ENCODE results near the gene CCL8. TPM values are rescaled to one million over a fixed set of nuclear protein-coding genes. Genes with fewer than 3 reads are reported as not detected.

The CCL8 gene
- total RNA-seq, 1 experiment from 2014 or later, result not detected

DNA sequence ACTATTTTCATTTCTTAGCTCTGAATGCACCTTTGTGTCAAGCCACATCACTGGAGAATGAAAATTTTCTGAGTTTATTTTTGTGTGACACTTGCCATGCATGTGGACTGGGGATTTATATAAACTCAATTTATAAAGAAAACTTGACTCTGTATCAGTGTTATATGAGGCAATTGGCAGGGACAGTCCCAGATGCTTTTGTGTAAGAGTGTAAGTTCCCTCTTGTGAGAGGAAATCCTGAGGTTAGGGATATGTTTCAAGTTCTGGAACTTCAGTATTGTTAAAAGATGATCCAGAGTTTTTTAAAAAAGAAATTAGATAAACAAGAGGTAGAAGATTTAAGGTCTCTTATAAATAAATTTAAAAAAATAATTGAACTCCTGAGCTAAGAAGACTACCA, 10.9 kb upstream of the CCL8 start:
- CTCF ChIA-PET, result no interaction called here
- H3K27me3 ChIP-seq (ENCODE audit: control insufficient read depth, insufficient read depth, low read length), result no peaks in the 10 kb centered on the region
- POLR2A ChIA-PET, result no interaction called here
- DNase-seq (ENCODE audit: low read depth, low spot score) (no peak), ATAC-seq (no peak)
- H3K4me3 ChIP-seq (ENCODE audit: low read depth in 2 of 2, low read length in 2 of 2), result no peak overlapping the region
- TF ChIP-seq TCF7L2 (IDR thresholded peaks at IDR 0.05; ENCODE audit: low read depth, low read length) (no peak), POLR2AphosphoS5 (IDR thresholded peaks at IDR 0.05; ENCODE audit: low read depth, low read length) (no peak), SIN3A (IDR thresholded peaks at IDR 0.05; ENCODE audit: borderline replicate concordance, insufficient read depth, low read depth, low read length) (no peak)
- TF ChIP-seq, protein P1, sequence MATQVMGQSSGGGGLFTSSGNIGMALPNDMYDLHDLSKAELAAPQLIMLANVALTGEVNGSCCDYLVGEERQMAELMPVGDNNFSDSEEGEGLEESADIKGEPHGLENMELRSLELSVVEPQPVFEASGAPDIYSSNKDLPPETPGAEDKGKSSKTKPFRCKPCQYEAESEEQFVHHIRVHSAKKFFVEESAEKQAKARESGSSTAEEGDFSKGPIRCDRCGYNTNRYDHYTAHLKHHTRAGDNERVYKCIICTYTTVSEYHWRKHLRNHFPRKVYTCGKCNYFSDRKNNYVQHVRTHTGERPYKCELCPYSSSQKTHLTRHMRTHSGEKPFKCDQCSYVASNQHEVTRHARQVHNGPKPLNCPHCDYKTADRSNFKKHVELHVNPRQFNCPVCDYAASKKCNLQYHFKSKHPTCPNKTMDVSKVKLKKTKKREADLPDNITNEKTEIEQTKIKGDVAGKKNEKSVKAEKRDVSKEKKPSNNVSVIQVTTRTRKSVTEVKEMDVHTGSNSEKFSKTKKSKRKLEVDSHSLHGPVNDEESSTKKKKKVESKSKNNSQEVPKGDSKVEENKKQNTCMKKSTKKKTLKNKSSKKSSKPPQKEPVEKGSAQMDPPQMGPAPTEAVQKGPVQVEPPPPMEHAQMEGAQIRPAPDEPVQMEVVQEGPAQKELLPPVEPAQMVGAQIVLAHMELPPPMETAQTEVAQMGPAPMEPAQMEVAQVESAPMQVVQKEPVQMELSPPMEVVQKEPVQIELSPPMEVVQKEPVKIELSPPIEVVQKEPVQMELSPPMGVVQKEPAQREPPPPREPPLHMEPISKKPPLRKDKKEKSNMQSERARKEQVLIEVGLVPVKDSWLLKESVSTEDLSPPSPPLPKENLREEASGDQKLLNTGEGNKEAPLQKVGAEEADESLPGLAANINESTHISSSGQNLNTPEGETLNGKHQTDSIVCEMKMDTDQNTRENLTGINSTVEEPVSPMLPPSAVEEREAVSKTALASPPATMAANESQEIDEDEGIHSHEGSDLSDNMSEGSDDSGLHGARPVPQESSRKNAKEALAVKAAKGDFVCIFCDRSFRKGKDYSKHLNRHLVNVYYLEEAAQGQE (IDR thresholded peaks at IDR 0.05; ENCODE audit: insufficient read depth in 1 of 2, low read depth in 2 of 2, low read length in 1 of 2), result no peak
- TF ChIP-seq, protein P2, sequence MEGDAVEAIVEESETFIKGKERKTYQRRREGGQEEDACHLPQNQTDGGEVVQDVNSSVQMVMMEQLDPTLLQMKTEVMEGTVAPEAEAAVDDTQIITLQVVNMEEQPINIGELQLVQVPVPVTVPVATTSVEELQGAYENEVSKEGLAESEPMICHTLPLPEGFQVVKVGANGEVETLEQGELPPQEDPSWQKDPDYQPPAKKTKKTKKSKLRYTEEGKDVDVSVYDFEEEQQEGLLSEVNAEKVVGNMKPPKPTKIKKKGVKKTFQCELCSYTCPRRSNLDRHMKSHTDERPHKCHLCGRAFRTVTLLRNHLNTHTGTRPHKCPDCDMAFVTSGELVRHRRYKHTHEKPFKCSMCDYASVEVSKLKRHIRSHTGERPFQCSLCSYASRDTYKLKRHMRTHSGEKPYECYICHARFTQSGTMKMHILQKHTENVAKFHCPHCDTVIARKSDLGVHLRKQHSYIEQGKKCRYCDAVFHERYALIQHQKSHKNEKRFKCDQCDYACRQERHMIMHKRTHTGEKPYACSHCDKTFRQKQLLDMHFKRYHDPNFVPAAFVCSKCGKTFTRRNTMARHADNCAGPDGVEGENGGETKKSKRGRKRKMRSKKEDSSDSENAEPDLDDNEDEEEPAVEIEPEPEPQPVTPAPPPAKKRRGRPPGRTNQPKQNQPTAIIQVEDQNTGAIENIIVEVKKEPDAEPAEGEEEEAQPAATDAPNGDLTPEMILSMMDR (IDR thresholded peaks at IDR 0.05), result no peak
- H3K27ac ChIP-seq (ENCODE audit: low read length), result no peak overlapping the region
- BruUV-seq (replicated peaks), result no TSS peak
- in situ Hi-C loops (cut with HindIII; ENCODE audit: low pct_unique_long_range_greater_than_20kb, low sequenced_read_pairs) (no loop called here), intact Hi-C loops (cut with micrococcal nuclease; ENCODE audit: unreplicated experiment) (loop anchor here (10.0 kb wide), 1 partner anchor 104 kb away; no protein-coding TSS in a partner anchor)
- no peaks in the 10 kb centered on the region for H3K9me3 ChIP-seq (ENCODE audit: control insufficient read depth, insufficient read depth, low read depth, low read length)
- no peaks in the 10 kb centered on the region for H3K36me3 ChIP-seq (ENCODE audit: control insufficient read depth, insufficient read depth, low read length)
- H3K4me1 ChIP-seq (ENCODE audit: control insufficient read depth, insufficient read depth, low read length), result no peaks in the 10 kb centered on the region

DNA sequence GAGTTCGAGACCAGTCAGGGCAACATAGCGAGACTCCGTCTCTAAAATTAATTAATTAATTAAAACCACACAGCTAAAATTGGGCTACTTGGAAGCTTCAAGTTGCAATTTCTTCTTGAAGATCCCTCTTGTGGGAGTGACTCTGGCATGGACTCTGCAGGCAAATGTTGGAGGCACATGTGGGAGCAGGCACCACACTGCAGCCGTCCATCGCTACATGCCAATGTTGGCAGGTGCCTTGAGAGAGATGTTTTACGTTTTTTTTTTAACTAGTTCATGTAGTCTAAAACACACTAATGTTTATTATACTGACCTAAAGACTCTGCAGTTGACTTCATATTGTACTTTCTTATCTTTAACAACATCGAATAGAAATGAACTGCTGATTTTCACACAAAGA, 7.9 kb upstream of the CCL8 start:
- BruUV-seq (replicated peaks), result no TSS peak
- Histone ChIP-seq H3K27ac (ENCODE audit: low read length) (no peak overlapping the region), H3K27me3 (ENCODE audit: control insufficient read depth, insufficient read depth, low read length) (no peaks in the 10 kb centered on the region), H3K4me1 (ENCODE audit: control insufficient read depth, insufficient read depth, low read length) (no peaks in the 10 kb centered on the region), H3K9me3 (ENCODE audit: control insufficient read depth, insufficient read depth, low read depth, low read length) (no peaks in the 10 kb centered on the region), H3K4me3 (ENCODE audit: low read depth in 2 of 2, low read length in 2 of 2) (no peak overlapping the region), H3K36me3 (ENCODE audit: control insufficient read depth, insufficient read depth, low read length) (no peaks in the 10 kb centered on the region)
- ATAC-seq, result no peak
- ChIA-PET CTCF (no interaction called here), POLR2A (no interaction called here)
- TF ChIP-seq, protein P2 (IDR thresholded peaks at IDR 0.05), result no peak
- in situ Hi-C loops (cut with HindIII; ENCODE audit: low pct_unique_long_range_greater_than_20kb, low sequenced_read_pairs), result no loop called here
- intact Hi-C loops (cut with micrococcal nuclease; ENCODE audit: unreplicated experiment), result no loop called here
- DNase-seq (ENCODE audit: low read depth, low spot score), result no peak

DNA sequence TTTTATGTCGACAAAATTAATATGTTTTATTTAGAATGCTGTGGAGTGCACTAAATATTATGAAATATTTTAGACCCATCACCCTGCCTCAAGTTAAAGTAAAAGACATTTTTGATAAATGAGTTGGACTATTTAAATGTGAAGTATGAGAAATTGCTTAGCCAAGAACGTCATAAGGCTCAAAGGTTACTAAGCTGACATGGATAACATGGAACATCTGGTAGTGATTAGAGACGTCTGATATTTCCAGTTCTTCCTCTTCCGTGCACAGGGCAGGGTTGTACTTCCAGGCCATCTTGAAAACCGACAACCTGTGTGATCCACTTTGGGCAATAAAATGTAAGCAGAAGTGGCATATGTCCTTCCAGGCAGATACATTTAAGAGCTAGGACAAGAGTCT, 7.2 kb upstream of the CCL8 start:
- H3K4me3 ChIP-seq (ENCODE audit: low read depth in 2 of 2, low read length in 2 of 2), result no peak overlapping the region
- ATAC-seq (no peak), DNase-seq (ENCODE audit: low read depth, low spot score) (no peak)
- no peaks in the 10 kb centered on the region for H3K36me3 ChIP-seq (ENCODE audit: control insufficient read depth, insufficient read depth, low read length)
- ChIA-PET POLR2A (no interaction called here), CTCF (no interaction called here)
- in situ Hi-C loops (cut with HindIII; ENCODE audit: low pct_unique_long_range_greater_than_20kb, low sequenced_read_pairs) (no loop called here), intact Hi-C loops (cut with micrococcal nuclease; ENCODE audit: unreplicated experiment) (no loop called here)
- no peaks in the 10 kb centered on the region for H3K9me3 ChIP-seq (ENCODE audit: control insufficient read depth, insufficient read depth, low read depth, low read length)
- H3K27ac ChIP-seq (ENCODE audit: low read length), result no peak overlapping the region
- no TSS peak for BruUV-seq (replicated peaks)
- no peaks in the 10 kb centered on the region for H3K27me3 ChIP-seq (ENCODE audit: control insufficient read depth, insufficient read depth, low read length)
- TF ChIP-seq SIN3A (IDR thresholded peaks at IDR 0.05; ENCODE audit: borderline replicate concordance, insufficient read depth, low read depth, low read length) (no peak), POLR2AphosphoS5 (IDR thresholded peaks at IDR 0.05; ENCODE audit: low read depth, low read length) (no peak), TCF7L2 (IDR thresholded peaks at IDR 0.05; ENCODE audit: low read depth, low read length) (no peak)
- TF ChIP-seq, protein P1 (IDR thresholded peaks at IDR 0.05; ENCODE audit: insufficient read depth in 1 of 2, low read depth in 2 of 2, low read length in 1 of 2), result no peak
- TF ChIP-seq, protein P2 (IDR thresholded peaks at IDR 0.05), result no peak
- H3K4me1 ChIP-seq (ENCODE audit: control insufficient read depth, insufficient read depth, low read length), result no peaks in the 10 kb centered on the region
